DMS53 (cell line): ENCODE measurements around the gene HBA1.
"Not testable (repeated sequence)": the region's sequence is repeated elsewhere in the genome, so short reads cannot be mapped to it uniquely, and the experiment has no call there.

Source experiments
- DNase-seq: peaks from one replicate; lab custom pipeline; 2025; lab: John Stamatoyannopoulos, UW

HBA1 gene

GRCh38 chr16:203246-203645 lies 26.8 kb downstream of the HBA1 start:
- no peak for DNase-seq

GRCh38 chr16:204046-204445 lies 27.6 kb downstream of the HBA1 start:
- DNase-seq, result not testable (repeated sequence)

GRCh38 chr16:209359-209758 lies 32.9 kb downstream of the HBA1 start:
- DNase-seq, result not testable (repeated sequence)

GRCh38 chr16:211631-212180 lies 35.2 kb downstream of the HBA1 start:
- not testable (repeated sequence) for DNase-seq

GRCh38 chr16:212999-213398 lies 36.5 kb downstream of the HBA1 start:
- DNase-seq, result no peak

- DNase-seq, result no peak
Observed at GRCh38 chr16:220021-220420, 43.5 kb downstream of the HBA1 start.
